A172 (cell line): Measurements from ENCODE around the gene CDC42. TPM values are rescaled to one million over a fixed set of nuclear protein-coding genes. Genes with fewer than 3 reads are reported as not detected.

Experiments
- DNase-seq: peaks from one replicate; pipeline ENCODE4 v3.0.0-alpha.2; 2015; ENCODE audit warnings: low spot score
- total RNA-seq: library from RNA; depleted of rRNA; stranded (reverse); fragments of >200 nt; shearing (Covaris generic); gene quantifications from 2 replicates; pipeline ENCODE4 v1.2.3, GENCODE V29; 2014

The CDC42 gene
- total RNA-seq, 1 experiment from 2014 or later = 260 TPM

DNA sequence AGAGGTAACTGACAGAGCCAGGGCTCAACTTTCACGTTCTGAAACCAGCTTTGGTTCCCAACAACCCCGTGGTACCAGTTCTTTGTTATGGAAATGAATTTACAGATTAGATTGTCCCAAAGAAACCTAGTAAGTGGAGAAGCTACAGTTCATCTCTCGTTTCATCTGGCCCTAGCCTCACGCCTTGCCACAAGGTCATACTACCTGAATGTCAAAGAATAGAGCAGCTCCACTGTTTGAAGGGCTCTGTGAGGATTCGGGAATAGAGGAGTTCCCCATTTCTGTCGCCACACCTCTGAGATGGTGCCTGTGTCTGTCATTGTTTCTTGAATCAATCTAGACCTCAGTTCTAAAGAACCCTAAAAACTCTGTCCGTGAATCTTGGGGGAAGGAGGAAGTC lies 15.0 kb upstream of the CDC42 start:
- no peak for DNase-seq

DNA sequence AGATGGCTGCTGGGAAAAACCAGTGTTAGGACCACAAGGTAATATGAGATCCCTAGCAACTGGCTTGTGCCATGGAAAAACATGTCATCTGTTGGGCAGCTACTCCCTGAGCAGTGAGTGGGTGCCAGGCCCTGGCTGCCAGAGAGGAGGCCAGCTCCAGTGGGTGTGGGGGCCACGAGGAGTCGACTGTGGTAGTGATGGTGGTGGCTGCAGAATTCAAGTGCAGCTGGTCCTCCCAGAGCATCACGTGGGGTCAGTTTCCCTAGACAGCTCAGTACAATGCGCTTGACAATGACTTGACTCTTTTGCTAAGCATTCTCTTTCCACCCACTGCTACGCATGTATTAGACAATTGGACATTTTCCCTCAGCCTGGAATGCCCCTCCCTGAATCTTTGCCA lies 14.5 kb upstream of the CDC42 start:
- DNase-seq = no peak

DNA sequence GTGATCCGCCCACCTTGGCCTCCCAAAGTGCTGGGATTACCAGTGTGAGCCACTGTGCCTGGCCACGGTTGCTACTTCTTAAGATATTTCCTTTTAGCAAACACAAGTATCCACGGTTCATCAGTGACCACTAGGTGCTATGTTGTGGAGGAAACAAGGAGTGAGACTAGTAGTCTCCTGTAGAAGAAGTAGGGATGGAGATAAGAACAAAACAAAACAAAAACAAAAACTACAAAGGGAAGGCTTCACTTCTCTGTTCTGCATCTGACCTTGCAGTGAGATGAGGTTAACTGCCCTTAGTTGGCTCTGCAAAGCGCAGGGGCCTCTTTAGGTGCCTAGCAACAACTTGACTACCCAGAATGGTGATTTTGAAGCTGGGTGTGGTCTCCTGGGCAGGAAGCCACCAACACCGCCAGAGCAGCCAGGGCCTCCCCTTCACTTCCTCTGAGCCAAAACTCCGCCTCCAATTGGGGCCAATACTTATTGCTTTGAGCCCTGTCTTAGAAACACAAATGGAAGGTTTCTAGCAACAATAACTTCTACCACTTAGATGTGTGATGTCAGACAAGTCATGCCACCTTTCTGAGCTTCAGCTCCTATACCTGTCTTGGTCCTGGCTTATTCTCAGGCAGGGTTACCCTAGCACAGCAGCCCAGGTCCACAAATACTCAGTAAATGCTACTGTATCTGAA lies 12.8 kb upstream of the CDC42 start:
- DNase-seq = peak; percentile 51

DNA sequence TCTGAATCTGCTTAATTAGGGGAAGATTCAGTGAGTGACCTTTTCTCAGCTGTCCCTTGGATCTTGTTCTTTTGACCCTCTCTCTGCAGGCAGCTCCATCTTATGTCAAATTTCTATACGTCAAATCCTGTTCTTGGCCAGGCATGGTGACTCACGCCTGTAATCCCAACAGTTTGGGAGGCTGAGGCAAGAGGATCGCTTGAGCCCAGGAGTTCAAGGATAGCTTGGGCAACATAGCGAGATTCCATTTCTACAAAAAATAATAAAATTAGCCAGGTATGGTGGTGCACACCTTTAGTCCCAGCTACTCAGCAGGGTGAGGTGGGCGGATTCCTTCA lies 12.3 kb upstream of the CDC42 start:
- no peak for DNase-seq

DNA sequence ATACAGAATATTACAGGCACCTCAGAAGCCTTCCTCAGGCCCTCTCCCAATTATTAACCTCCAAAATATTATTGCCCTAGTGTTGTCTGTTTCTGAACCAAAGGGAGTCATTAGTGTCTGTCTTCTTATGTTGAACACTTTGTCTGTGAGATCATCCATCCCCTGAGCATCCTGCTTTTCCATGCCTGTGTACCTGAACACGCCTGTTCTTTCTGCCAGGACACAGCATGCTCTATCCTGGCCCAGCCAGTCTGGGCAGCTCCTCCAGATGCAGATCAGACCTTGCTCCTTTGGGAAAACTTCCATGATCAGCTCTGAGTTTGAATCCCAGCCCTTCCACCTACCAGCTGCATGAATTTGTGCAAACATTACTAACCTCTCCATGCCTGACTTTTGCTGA lies 11.0 kb upstream of the CDC42 start:
- DNase-seq = no peak

DNA sequence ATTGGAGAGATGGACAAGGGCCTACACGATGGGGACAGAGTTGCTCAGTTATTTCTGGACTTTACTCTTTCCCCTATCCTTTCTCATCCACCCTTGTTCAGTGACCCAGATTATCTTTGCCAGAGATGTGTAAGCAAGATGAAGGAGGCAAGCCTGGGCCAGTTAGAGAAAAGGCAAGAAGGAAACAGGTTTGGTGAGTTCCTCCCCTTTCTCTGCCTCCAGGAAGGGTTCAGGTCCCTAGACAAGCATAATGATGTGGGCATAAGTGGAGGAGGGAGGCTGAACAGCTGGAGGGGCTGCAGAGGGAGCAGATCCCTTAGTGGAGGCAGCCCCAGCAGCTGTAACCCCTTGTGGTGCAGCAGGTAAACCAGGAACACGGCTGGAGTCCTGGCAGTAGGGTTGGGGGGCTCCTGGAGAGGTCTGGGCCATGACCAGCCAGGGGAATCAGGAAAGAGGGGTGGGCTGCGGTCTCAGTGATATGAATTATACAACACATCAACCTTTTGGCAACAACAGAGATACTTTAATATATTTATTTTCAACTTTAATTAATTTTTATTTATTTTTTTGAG lies 9.2 kb upstream of the CDC42 start:
- no peak for DNase-seq

DNA sequence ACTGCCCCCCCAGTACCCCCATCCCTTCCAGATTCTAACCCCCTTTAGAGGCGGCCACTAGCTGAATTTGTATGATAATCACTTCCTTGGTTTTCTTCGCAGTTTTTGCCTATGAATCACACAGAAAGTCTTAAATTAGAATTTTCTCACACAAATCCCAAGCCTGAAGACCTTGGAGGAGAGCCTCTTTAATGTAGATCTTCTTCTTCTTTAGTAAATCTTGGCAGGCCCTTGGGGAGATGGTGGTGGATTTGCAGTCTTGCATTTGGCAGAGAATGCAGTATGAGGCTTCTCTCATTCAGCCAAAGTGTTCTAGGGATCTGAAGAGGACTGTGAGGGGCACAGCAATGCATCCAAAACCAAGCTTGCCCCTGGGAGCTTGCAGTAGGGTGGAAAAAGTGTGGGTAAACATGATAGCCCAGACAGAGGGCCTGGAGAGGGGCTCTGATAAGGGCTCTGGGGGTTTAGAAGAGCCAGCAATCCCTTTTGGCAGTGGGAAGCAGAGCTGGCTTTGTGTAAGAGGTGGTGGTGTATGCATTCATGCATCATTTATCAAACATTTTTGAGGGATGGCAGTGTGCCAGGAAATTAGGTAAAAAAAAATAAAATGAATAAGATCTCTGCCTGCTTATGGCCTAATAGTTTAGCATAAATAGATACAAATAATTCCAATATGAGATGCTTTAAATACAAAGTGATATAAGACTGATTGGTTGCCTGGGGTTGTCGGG lies 7.7 kb upstream of the CDC42 start:
- no peak for DNase-seq

DNA sequence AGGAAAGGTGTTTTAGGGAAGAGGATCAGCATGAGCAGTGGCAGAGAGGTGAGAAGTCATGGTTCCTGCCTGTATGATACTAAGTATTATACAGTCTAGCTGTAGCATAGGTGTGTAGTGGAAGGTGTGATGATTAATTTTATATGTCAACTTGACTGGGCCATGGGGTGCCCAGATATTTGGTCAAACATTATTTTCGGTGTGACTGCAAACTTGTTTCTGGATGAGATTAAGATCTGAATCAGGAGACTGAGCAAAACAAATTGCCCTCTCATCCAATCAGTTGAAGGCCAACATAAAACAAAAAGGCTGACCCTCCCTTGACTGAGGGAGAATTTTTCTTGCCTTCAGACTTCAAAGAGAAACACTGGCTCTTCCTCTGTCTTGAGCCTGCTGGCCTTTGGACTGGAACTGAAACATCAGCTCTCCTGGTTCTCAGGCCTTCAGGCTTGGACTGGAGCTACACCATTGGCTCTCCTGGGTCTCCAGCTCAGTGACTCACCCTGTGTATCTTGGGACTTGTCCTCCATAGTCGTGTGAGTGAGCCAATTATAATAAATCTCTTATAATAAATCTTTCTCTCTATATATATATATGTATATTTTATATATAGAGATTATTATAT lies 6.8 kb upstream of the CDC42 start:
- no peak for DNase-seq

DNA sequence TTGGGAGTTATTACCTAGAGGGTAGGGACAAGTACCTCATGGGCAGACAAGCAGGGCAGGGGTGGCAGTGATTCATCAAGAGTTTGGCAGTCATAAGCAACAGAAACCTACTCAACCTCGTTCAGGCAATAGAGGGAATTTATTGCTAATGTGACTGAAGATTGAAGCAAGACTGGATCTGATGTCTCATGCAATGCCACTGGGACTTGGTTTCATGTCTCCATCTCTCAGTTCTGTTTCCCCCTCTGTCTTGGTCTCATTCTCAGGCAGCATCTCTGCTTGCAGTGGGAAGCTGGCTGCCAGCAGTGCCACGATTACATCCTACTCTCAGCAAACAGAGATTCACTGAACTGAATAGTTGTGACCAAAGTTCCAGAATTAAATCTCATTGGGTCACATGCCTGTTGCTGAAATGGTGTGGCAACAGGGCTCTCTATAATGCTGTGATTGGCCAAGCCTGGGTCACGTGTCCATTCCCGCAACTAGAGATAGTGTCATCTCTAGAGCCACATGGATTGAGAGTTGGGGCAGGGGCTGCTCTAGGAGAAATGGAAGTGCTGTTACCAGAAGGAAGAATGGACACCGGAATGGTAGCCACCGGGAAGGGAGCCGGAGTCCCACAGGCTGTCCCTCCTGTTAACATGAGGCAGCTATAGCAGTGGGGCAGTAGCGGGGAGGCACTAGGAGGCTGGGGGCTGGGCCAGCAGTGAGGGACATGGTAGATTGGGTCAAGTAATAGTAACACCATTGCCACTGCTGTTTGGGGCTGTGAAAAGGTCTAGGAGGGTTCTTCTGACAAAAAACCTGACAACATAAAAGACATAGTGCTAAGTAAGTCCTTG lies 3.9 kb upstream of the CDC42 start:
- DNase-seq = no peak

DNA sequence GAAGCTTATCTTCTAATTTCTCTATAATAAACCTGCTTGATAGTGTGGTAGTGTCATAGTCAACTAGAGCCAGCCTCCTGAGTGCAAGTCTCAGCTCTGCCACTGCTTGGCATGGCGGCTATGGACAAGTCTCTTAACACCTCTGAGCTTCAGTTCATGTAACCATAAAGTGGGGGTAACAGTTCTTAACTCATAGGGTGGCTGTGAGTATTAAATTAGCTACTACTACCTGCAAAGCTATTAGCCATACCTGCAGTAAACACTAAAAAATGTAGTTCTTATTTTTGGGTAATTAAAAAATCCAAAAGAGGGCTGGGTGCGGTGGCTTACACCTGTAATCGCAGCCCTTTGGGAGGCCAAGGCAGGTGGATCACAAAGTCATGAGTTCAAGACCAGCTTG lies 2.2 kb upstream of the CDC42 start:
- no peak for DNase-seq

DNA sequence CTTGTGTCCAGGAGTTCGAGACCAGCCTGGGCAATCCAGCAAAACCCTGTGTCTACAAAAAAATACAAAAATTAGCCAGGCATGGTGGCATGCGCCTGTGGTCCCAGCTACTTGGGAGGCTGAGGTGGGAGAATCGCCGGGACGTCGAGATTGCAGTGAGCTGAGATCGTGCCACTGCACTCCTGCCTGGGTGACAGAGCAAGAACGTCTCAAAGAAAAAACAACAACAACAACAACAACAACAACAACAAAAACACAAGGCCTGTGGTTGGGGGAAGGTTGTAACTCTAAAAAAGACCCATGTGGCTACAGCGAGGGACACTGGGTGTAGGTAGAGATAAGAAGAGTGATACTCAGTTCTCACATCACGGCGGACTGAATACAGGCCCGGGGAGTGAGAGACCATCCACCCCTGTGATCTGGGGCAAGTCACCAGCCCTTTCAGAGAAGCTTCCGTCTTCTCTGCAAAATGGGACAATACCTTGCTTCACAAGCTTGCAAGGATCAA lies 848 bp upstream of the CDC42 start:
- no peak for DNase-seq

DNA sequence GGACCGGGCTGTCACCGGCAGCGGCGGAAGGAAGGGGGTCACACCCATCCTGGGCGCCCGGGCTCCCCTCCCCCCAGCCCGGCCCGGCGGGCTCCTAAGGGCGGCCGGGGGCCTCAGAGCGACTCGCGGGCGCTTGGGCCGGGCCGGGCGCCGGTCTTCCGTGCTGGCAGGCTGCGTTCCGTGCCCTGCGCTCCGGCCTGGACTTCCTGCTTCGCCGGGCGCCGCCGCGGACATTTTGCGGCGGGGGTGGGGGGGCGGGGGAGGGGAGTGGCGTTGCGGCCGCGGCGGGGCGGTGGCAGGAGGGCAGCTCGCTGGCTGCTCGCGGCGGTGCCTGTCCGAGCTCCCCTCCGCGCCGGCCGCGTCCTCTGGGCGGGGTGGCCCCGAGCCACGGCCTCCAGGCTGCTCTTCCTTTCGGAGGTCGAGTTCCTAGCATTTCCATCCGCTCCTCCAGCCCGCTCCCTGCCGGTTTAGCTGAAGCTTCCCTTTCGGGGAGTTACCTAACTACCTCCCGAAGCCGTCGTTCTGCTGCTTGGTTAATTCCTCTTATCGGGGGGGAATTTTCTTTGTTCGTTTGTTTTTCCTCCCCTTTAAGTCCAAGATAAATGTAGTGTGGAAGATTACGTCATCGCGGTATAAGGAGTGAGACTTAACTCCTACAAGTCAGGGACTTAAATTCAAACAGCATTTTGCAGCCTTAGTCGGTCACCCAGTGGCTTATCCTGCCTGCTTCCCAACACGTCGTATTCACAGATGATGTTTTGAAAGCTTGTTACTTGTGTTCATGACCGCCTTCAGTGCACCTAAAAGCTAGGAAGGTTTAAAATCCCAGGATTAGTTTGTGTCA lies 730 bp downstream of the CDC42 start:
- peak; percentile 53 for DNase-seq

DNA sequence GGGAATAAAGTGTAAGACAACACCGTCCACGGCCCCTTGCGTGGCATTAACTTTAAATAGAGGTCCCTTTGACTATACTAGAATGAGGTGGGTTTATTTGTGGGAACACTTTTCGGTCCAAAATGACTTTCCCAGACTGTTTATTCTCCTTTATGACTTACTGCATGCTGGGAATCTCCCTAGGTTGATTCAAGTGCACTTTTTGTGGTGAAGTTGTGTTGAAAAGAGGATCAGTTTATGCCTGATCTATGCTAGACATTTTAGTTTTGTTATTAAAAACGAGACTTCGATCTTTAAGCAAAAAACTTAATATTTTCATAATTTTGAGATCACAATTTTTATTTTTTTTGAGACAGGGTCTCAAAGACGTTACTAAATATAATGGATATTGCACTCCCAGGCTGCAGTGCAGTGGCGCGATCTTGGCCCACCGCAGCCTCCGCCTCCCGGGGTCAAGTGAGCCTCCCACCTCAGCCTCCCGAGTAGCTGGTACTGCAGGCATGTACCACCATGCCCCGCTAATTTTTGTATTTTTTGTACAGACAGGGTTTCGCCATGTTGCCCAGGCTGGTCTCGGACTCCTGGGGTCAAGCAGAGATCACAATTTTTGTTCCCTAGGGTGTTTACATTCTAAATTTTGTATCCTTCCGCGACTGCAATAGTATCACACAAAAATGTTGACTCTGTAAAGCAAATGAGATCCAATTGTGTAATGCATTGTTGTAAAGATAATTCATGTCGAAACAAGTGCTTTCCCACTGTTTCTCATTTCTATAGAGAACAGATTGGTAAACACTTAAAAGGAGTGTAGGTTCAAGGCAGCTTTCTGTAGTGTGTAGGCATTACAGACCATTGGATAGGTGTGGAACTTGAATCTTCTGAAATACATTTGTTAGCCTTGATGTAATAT lies 1.6 kb downstream of the CDC42 start:
- DNase-seq = no peak

DNA sequence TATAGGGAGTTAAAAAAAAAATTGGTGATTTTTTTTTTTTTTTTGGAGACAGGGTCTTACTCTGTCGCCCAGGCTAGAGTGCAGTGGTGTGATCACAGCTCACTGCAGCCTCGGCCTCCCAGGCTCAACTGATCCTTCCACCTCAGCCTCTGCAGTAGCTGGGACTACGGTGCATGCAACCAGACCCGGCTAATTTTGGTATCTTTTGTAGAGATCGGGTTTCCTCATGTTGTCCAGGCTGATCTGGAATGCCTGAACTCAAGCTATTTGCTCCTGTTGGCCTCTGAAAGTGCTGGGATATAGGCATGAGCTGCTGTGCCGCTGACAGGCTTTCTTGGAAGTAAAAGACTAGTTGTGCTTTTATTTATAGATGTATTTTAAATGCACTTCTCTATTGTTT lies 3.0 kb downstream of the CDC42 start:
- DNase-seq = no peak

DNA sequence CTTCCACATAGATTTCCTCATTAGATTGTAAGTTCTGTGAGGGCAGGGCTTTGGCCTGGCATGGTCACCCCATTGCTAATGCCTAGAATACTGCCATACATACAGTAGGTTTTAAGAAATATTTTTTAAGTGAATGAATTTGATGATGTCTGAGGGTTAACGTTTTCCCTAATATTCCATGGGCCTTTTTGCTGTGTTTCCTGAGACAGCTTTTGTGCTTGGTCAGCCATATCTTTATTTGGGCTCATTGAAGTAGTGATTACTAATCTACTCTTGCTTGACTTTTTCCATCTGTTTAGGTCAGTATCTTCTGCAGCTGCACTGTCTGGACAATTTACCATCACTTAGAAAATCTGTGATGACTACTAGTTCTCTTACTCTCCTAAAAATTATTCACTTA lies 3.5 kb downstream of the CDC42 start:
- DNase-seq = no peak

DNA sequence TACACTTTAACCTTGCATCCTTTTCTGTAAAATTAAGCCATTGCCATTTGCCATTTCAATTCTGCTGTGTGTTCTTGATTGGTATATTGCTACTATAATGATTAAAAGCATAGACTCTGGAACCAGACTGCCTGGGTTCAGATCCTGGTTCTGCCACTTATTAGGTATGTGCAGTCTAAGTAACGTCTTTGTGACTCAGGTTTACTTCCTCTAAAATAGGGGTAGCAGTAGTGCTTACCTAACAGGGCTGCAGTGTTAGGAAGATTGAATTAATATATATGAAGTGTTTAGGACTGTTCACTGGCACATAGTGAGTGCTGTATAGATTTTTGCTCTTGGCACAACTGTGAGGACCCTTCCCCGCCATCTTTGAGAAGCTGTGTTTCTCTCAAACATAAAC lies 4.4 kb downstream of the CDC42 start:
- DNase-seq = no peak

DNA sequence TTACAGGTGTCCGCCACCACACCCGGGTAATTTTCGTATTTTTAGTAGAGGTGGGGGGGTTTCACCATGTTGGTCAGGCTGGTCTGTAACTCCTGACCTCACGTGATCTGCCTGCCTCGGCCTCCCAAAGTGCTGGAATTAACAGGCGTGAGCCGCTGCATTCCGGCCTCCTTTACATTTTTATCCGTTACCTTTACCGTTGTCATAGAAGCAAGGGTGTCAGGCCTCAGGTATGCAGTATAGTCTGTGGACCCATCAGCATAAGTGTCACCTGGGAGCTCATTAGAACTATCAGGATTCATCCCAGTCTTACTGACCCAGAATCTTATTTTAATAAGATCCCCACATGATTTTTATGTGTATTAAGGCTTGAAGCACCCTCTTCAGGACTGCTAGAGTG lies 5.4 kb downstream of the CDC42 start:
- DNase-seq = no peak

DNA sequence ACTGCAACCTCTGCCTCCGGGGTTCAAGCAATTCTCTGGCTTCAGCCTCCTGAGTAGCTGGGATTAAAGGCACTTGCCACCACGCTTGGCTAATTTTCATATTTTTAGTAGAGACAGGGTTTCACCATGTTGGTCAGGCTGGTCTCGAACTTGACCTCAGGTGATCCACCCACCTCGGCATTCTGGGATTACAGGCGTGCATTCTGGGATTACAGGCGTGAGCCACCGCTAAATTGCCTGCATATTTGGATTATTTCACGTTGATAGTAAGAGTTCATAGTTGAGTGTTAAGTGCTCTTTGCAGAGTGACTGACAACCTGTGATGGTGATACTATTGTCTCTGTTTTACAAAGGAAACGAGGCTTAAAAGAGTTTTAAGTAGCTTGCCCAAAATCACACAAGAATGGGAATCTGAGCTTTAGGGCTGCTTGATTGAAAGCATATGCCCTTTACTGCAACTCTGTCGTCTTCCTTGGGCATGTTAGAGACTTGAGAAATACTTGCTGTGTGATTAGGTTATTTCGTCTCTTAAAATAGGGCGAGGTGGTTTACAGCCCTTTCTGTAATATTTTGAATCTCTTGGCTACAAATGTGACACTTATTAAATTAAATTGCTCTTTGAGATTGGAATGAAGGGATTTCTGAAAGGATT lies 12.4 kb downstream of the CDC42 start:
- no peak for DNase-seq

DNA sequence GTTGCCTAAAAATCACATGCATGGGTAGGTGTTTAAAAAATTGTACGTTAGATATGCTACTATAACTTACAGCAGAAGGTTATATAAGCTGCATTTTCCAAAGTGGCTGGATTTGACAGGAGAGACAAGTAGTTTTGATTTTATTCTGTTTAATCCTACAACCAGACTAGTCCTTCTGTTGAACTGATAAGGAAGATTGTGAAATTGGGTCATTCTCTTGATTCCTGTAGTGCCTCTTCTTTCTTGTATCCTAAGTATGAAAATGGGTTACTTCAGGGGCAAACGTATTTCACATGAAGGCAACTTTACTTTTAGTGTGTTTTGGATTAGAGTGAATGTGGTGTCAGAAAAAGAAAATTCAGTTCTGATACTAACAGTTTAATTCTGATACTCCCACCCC lies 19.0 kb downstream of the CDC42 start:
- DNase-seq = no peak
